H9 (cell line): ENCODE data around the gene C6orf62. TPM values are rescaled to one million over a fixed set of nuclear protein-coding genes. Genes with fewer than 3 reads are reported as not detected.

Experiments used
- DNase-seq: peaks from one replicate; pipeline ENCODE4 v3.0.0-alpha.2; 2017
- H2AFZ ChIP-seq: one replicate; pipeline ENCODE4 v1.6.1; 2013; ENCODE audit warnings: mild to moderate bottlenecking, low read length, control low read depth, moderate library complexity
- H2AK5ac ChIP-seq: 2 replicates; pipeline ENCODE4 v1.6.1; 2013; ENCODE audit warnings: low read length, control low read depth, mixed read lengths; ENCODE audit not compliant: insufficient read length
- H2BK120ac ChIP-seq: one replicate; pipeline ENCODE4 v1.6.1; 2013; ENCODE audit warnings: low read depth, mild to moderate bottlenecking, low read length, control low read depth, inconsistent platforms; ENCODE audit not compliant: poor library complexity, severe bottlenecking
- H2BK12ac ChIP-seq: 2 replicates; pipeline ENCODE4 v1.6.1; 2013; ENCODE audit warnings: low read length, control low read depth, mixed read lengths, low read depth; ENCODE audit not compliant: insufficient read length
- H2BK15ac ChIP-seq: 2 replicates; pipeline ENCODE4 v1.6.1; 2013; ENCODE audit warnings: low read depth, low read length, control low read depth
- H2BK20ac ChIP-seq: one replicate; pipeline ENCODE4 v1.6.1; 2013; ENCODE audit warnings: low read depth, mild to moderate bottlenecking, low read length, control low read depth, inconsistent platforms; ENCODE audit not compliant: poor library complexity, severe bottlenecking
- H2BK5ac ChIP-seq: 2 replicates; pipeline ENCODE4 v1.6.1; 2013; ENCODE audit warnings: low read length, control low read depth, mixed read lengths; ENCODE audit not compliant: insufficient read length
- H3K14ac ChIP-seq: 2 replicates; pipeline ENCODE4 v1.6.1; 2013; ENCODE audit warnings: low read length, control low read depth; ENCODE audit not compliant: insufficient read depth
- H3K18ac ChIP-seq: 2 replicates; pipeline ENCODE4 v1.6.1; 2013; ENCODE audit warnings: low read depth, mild to moderate bottlenecking, mixed read lengths, low read length, control low read depth; ENCODE audit not compliant: insufficient read length
- H3K23ac ChIP-seq: 2 replicates; pipeline ENCODE4 v1.6.1; 2013; ENCODE audit warnings: low read length, control low read depth, mixed read lengths, low read depth; ENCODE audit not compliant: insufficient read length
- H3K23me2 ChIP-seq: 2 replicates; pipeline ENCODE4 v1.6.1; 2013; ENCODE audit warnings: low read depth, mild to moderate bottlenecking, mixed read lengths, low read length, control low read depth; ENCODE audit not compliant: insufficient read length, poor library complexity, severe bottlenecking
- H3K27ac ChIP-seq: 2 replicates; pipeline ENCODE4 v1.5.1; 2013; ENCODE audit warnings: low read length, control low read depth, mixed read lengths, low read depth; ENCODE audit not compliant: insufficient read length
- H3K27me3 ChIP-seq: 2 replicates; pipeline ENCODE4 v1.6.1; 2013; ENCODE audit warnings: low read length, control low read depth, inconsistent platforms; ENCODE audit not compliant: insufficient read depth
- H3K4ac ChIP-seq: 2 replicates; pipeline ENCODE4 v1.6.1; 2013; ENCODE audit warnings: low read depth, mild to moderate bottlenecking, control low read depth, inconsistent platforms, low read length, moderate library complexity
- H3K4me1 ChIP-seq: 2 replicates; pipeline ENCODE4 v1.6.1; 2013; ENCODE audit warnings: low read length, control low read depth, inconsistent platforms; ENCODE audit not compliant: insufficient read depth
- H3K4me2 ChIP-seq: 2 replicates; pipeline ENCODE4 v1.6.1; 2013; ENCODE audit warnings: low read length, control low read depth, mixed read lengths; ENCODE audit not compliant: insufficient read length, insufficient read depth
- H3K56ac ChIP-seq: 2 replicates; pipeline ENCODE4 v1.6.1; 2013; ENCODE audit warnings: low read depth, mild to moderate bottlenecking, mixed read lengths, low read length, control low read depth; ENCODE audit not compliant: insufficient read length
- H3K79me1 ChIP-seq: 2 replicates; pipeline ENCODE4 v1.6.1; 2013; ENCODE audit warnings: low read depth, mild to moderate bottlenecking, moderate library complexity, low read length, control low read depth, inconsistent platforms; ENCODE audit not compliant: insufficient read depth, poor library complexity, severe bottlenecking
- H3K79me2 ChIP-seq: 2 replicates; pipeline ENCODE4 v1.6.1; 2013; ENCODE audit warnings: low read length, control low read depth, inconsistent platforms; ENCODE audit not compliant: insufficient read depth
- H3K9ac ChIP-seq: 2 replicates; pipeline ENCODE4 v1.6.1; 2013; ENCODE audit warnings: low read length, control low read depth, mixed read lengths; ENCODE audit not compliant: insufficient read length; ENCODE audit errors: extremely low read depth
- H3K9me3 ChIP-seq: one replicate; pipeline ENCODE4 v1.6.1; 2013; ENCODE audit warnings: low read depth, low read length, inconsistent platforms; ENCODE audit not compliant: control insufficient read depth
- H3T11ph ChIP-seq: one replicate; pipeline ENCODE4 v1.6.1; 2013; ENCODE audit warnings: mild to moderate bottlenecking, low read length, control low read depth, inconsistent platforms
- H4K20me1 ChIP-seq: one replicate; pipeline ENCODE4 v1.6.1; 2013; ENCODE audit not compliant: control insufficient read depth, insufficient read length, insufficient read depth
- H4K5ac ChIP-seq: 2 replicates; pipeline ENCODE4 v1.6.1; 2013; ENCODE audit warnings: low read depth, mild to moderate bottlenecking, mixed read lengths, low read length, control low read depth; ENCODE audit not compliant: insufficient read length
- H4K8ac ChIP-seq: replicated peaks from 2 replicates; pipeline ENCODE4 v1.6.1; 2013; ENCODE audit warnings: low read length, control low read depth, mixed read lengths, low read depth; ENCODE audit not compliant: insufficient read length
- H4K91ac ChIP-seq: 2 replicates; pipeline ENCODE4 v1.6.1; 2013; ENCODE audit warnings: low read depth, mild to moderate bottlenecking, moderate library complexity, mixed read lengths, low read length, control low read depth; ENCODE audit not compliant: insufficient read length
- H3K27ac Mint-ChIP-seq, 3 experiments: 2 replicates in 2 of 3; 3 replicates in 1 of 3; pipeline ENCODE4 v1.8.0; 2020 to 2021; ENCODE audit warnings: mixed read lengths in 3 of 3, mild to moderate bottlenecking in 1 of 3, moderate library complexity in 1 of 3
- H3K27me3 Mint-ChIP-seq: 2 replicates; pipeline ENCODE4 v1.8.0; 2021; ENCODE audit warnings: low read depth, mild to moderate bottlenecking, moderate library complexity, mixed read lengths
- H3K36me3 Mint-ChIP-seq, 3 experiments: 2 replicates in 2 of 3; 3 replicates in 1 of 3; pipeline ENCODE4 v1.8.0; 2020 to 2021; ENCODE audit warnings: low read depth in 3 of 3, mixed read lengths in 3 of 3; ENCODE audit not compliant: insufficient read depth in 1 of 3
- H3K4me1 Mint-ChIP-seq, 2 experiments: 2 replicates each; pipeline ENCODE4 v1.8.0; 2020; ENCODE audit warnings: mixed read lengths in 2 of 2
- H3K4me3 Mint-ChIP-seq, 2 experiments: 2 replicates in 1 of 2; 3 replicates in 1 of 2; pipeline ENCODE4 v1.8.0; 2020 to 2021; ENCODE audit warnings: mild to moderate bottlenecking in 2 of 2, mixed read lengths in 2 of 2, moderate library complexity in 1 of 2
- H3K9me3 Mint-ChIP-seq, 2 experiments: 2 replicates in 1 of 2; 3 replicates in 1 of 2; pipeline ENCODE4 v1.8.0; 2020; ENCODE audit warnings: mild to moderate bottlenecking in 2 of 2, mixed read lengths in 2 of 2, moderate library complexity in 1 of 2
- CTCF ChIP-seq: fragments of 200-600 bp; sonication (generic); conservative IDR thresholded peaks from 3 replicates; pipeline ENCODE4 v1.8.0; 2021; ENCODE audit warnings: antibody characterized with exemption, mild to moderate bottlenecking
- WGBS: extraction: QIAGEN DNeasy Blood & Tissue Kit; methylation state at CpG from one replicate; pipeline ENCODE4 v1.1.7; 2013; ENCODE audit warnings: missing lambda C conversion rate, low lambda C conversion rate, mixed read lengths; ENCODE audit not compliant: insufficient read length; ENCODE audit errors: extremely low coverage; 5-methylcytosine and 5-hydroxymethylcytosine counted together
- total RNA-seq: library from RNA; stranded (reverse); gene quantifications from 2 replicates; pipeline ENCODE4 v1.2.1, GENCODE V29; 2021

C6orf62 gene
- total RNA-seq, 1 experiment from 2014 or later: 125 TPM

GRCh38 chr6:24694198-24694597 lies 24.8 kb downstream of the C6orf62 start:
- no peak overlapping the region for H3T11ph ChIP-seq
- H3K56ac ChIP-seq: no peak overlapping the region
- no peaks in the 10 kb centered on the region for H3K27me3 Mint-ChIP-seq
- no peak overlapping the region for H3K18ac ChIP-seq
- H2BK5ac ChIP-seq: no peak overlapping the region
- H2BK12ac ChIP-seq: no peak overlapping the region
- H3K4me2 ChIP-seq: no peak overlapping the region
- no peak overlapping the region for H3K27ac Mint-ChIP-seq
- DNase-seq: no peak
- no peaks in the 10 kb centered on the region for H3K4me1 ChIP-seq
- H4K91ac ChIP-seq: no peak overlapping the region
- no peak overlapping the region for H4K5ac ChIP-seq
- H3K27me3 ChIP-seq: no peaks in the 10 kb centered on the region
- H4K20me1 ChIP-seq: no peaks in the 10 kb centered on the region
- H3K9ac ChIP-seq: no peak overlapping the region
- H3K9me3 Mint-ChIP-seq: no peaks in the 10 kb centered on the region
- H4K8ac ChIP-seq: no peak overlapping the region
- peaks cover 0 to 11% (median 5%) of the 10 kb centered on the region in 3 experiments; a peak in 5 of 7 replicates for H3K36me3 Mint-ChIP-seq
- no peak overlapping the region for H2AK5ac ChIP-seq
- no peaks in the 10 kb centered on the region for H3K9me3 ChIP-seq
- H3K23me2 ChIP-seq: no peaks in the 10 kb centered on the region
- no peak overlapping the region for H2BK15ac ChIP-seq
- no peak overlapping the region for H3K23ac ChIP-seq
- no peak overlapping the region for H2BK20ac ChIP-seq
- no peak overlapping the region for H3K14ac ChIP-seq
- no peaks in the 10 kb centered on the region for H3K79me2 ChIP-seq
- H3K4me3 Mint-ChIP-seq: no peak overlapping the region
- H3K4ac ChIP-seq: no peak overlapping the region
- no peak overlapping the region for H2BK120ac ChIP-seq
- H2AFZ ChIP-seq: no peak overlapping the region
- H3K4me1 Mint-ChIP-seq: no peaks in the 10 kb centered on the region; a peak in 2 of 4 replicates
- TF ChIP-seq CTCF: no peak
- WGBS: no CpG with 5 or more reads among the region's 1 CpG
- no peak overlapping the region for H3K27ac ChIP-seq
- no peaks in the 10 kb centered on the region for H3K79me1 ChIP-seq
